GM21717 (cell line): ENCODE data around the gene INVS.

Experiments
- ATAC-seq: cut with Tn5 transposase; IDR thresholded peaks from one replicate; pipeline ENCODE4 v1.9.1; 2021; ENCODE audit warnings: mild to moderate bottlenecking, moderate library complexity; ENCODE audit not compliant: unreplicated experiment

Gene INVS

GRCh38 chr9:100267211-100267610 lies 168.2 kb downstream of the INVS start:
- no peak for ATAC-seq

DNA sequence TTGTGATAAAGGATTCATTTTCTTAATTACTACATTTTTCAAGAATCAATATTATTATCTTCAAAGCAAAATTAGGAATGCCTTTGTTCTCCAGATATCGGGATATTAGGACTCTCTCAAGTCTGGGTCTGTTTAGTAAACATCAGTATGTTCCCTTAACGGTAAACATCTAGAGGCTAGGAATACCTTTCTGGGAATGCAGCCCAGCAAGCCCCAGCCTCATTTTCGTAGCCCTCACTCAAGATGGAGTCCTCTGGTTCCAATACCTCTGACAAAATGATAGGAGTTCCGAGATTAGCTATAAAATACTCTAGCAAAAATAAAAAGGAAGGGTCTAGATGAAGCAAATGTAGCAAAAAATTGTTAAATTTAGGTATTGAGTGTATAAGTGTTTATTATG lies 169.2 kb downstream of the INVS start:
- no peak for ATAC-seq

GRCh38 chr9:100269656-100270055 lies 170.6 kb downstream of the INVS start:
- no peak for ATAC-seq

GRCh38 chr9:100277166-100277979 lies 178.3 kb downstream of the INVS start:
- no peak for ATAC-seq

- ATAC-seq: no peak
Measured at GRCh38 chr9:100281066-100281465, 182.0 kb downstream of the INVS start.

- ATAC-seq: no peak
Measured at GRCh38 chr9:100281676-100282387, 182.8 kb downstream of the INVS start.

- ATAC-seq: no peak
Measured at GRCh38 chr9:100282388-100282719, 183.3 kb downstream of the INVS start.

DNA sequence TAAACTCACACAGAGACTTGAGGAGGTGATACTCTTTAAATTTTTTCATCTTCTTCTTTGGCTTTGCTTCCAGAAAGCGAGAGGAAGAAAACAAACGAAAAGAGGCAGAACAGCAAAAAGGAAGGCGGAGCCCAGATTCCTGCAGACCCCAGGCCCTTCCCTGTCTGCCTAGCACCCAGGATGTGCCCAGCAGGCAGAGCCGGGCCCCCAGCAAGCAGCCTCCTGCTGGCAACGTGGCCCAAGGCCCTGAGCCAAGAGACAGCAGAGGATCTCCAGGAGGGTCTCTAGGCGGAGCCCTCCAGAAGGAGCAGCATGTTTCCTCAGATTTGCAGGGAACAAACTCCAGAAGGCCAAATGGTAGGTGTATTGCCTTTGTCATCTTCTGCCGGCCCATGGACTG lies 185.2 kb downstream of the INVS start:
- no peak for ATAC-seq

GRCh38 chr9:100285080-100285479 lies 186.0 kb downstream of the INVS start:
- no peak for ATAC-seq

DNA sequence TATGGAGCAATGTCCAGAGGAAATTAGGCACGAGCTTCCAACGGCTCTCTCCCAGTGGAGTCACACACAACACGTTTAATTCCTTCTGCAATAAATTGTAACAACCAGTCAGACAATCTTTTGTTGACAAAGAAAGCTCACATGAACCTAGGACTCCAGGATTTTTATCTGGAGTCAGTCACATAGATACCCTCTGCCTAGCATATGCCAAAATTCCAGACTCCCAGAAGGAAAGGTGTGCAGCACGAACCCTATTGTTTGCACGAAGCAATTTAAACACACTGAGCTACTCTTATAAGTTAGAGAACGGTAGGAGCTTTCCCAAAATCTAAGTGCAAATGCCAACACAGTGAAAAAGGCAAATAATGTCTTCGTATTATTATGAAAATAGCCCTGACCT lies 186.6 kb downstream of the INVS start:
- no peak for ATAC-seq

DNA sequence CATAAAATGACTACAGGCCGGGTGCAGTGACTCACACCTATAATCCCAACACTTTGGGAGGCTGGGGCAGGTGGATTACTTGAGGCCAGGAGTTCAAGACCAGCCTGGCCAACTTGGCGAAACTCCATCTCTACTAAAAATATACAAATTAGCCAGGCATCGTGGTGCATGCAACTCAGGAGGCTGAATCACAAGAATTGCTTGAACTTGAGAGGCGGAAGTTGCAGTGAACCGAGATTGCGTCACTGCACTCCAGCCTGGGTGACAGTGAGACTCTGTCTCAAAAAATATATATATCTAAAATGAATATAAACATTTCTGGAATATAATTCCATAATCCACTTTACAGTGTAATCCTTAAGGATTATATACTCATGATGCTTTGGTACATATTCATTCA lies 187.2 kb downstream of the INVS start:
- no peak for ATAC-seq

DNA sequence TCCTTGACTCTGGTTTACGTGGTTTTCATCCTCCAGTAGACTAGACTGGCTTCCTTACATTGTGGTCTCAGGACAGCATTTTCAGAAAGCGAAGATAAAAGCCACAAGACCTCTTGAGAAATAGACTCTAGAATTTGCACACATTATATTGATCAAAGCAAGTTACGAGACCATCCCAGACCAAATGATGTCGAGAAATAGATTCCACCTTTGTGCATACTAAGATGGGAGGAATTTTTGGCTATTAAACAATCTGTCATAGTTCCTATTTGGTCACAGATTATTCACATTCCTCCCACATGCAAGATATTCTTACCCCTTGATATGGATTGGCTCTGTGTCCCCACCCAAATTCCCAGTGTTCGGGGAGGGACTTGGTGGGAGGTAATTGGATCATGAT lies 188.1 kb downstream of the INVS start:
- ATAC-seq: no peak

GRCh38 chr9:100290714-100291113 lies 191.7 kb downstream of the INVS start:
- ATAC-seq: no peak

- ATAC-seq: no peak
Measured at GRCh38 chr9:100292414-100292813, 193.4 kb downstream of the INVS start.

DNA sequence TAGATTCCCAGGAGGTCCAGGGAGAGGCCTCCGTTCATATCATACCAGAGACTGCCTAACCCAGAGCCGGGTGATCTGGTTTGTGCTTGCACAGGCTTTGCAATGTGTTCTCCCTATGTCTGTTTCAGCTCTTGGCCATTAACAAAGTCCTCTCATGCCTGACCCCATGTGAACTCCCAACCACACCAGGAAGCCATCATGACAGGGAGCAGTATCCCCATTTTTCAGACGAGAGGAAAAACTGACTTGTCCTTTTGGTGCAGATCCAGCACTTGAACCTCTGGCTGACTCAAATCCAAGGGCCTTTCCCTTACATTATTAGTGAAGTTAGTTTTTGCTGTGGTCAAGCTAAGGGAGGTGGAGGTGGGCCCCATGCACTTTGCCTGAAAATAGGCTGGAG lies 195.3 kb downstream of the INVS start:
- no peak for ATAC-seq

DNA sequence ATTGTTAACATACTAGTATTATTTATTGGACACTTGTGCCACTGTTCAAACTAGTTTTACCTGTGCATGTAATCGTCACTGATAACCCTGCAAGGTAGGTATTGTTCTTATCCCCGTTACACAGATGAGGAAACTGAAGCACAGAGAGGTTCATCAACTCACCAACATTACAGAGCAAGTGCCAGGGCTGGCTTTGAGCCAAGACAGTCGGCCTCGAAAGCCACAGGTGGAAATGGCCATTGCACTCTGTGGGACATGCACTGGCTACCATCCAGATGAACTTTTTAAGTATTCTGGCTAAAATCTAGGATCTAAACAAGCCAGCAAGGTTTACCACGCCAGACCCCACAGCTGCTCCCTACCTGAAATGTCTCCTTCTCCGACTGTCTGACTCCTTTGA lies 195.8 kb downstream of the INVS start:
- ATAC-seq: no peak

GRCh38 chr9:100295240-100295639 lies 196.2 kb downstream of the INVS start:
- ATAC-seq: no peak

DNA sequence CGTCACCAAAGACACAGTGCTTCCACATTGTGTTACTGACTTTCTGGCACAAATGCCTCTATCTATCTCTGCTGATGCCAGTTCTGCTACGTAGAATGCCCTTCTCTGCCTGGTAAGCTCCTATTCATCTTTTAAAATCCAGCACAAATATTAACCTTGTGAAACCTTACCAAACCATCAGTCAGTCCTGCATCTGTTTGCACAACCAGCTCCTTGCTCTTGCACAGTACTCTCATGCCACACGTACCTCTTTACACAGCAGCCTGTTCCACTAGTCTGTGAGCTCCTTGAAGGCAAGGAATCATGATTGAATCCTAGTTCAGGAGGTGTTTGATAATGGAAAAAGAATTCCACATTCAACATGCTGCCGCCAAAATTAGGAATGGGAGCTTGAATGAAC lies 197.4 kb downstream of the INVS start:
- ATAC-seq: no peak

GRCh38 chr9:100298378-100298777 lies 199.3 kb downstream of the INVS start:
- ATAC-seq: no peak

GRCh38 chr9:100303747-100304146 lies 204.7 kb downstream of the INVS start:
- no peak for ATAC-seq

GRCh38 chr9:100306283-100306682 lies 207.2 kb downstream of the INVS start:
- no peak for ATAC-seq

- no peak for ATAC-seq
Measured at GRCh38 chr9:100307080-100307479, 208.0 kb downstream of the INVS start.
